ENCODE data around the gene TWNK.

- TF ChIP-seq CTCF (IDR thresholded peaks at IDR 0.05; ENCODE audit: low read length) (peak; percentile 58), EZH2 (IDR thresholded peaks at IDR 0.05; ENCODE audit: borderline replicate concordance, low read length) (no peak)
Measured at GRCh38 chr10:100998991-100999741, 11.8 kb downstream of the TWNK start.

Measured in OCI-LY1 (cell line).